DOHH2 (cell line): ENCODE measurements around the gene GCAT.

Source experiments
- H3F3A ChIP-seq: fragments of 200-600 bp; sonication (generic), shearing (Covaris generic); 2 replicates; pipeline ENCODE4 v1.6.0; 2016; ENCODE audit warnings: antibody characterized with exemption, mild to moderate bottlenecking; ENCODE audit not compliant: control insufficient read depth, insufficient read depth
- H3K27ac ChIP-seq: fragments of 200-600 bp; sonication (generic); 2 replicates; pipeline ENCODE4 v1.5.1; 2014; ENCODE audit warnings: low read depth, mild to moderate bottlenecking, low read length, moderate library complexity
- H3K27me3 ChIP-seq: fragments of 200-600 bp; sonication (generic); 2 replicates; pipeline ENCODE4 v1.6.1; 2014; ENCODE audit warnings: mild to moderate bottlenecking, low read length, mixed read lengths; ENCODE audit not compliant: control insufficient read depth
- H3K36me3 ChIP-seq: fragments of 200-600 bp; sonication (generic); 2 replicates; pipeline ENCODE4 v1.6.1; 2014; ENCODE audit warnings: mild to moderate bottlenecking, low read length, moderate library complexity, mixed read lengths; ENCODE audit not compliant: control insufficient read depth
- H3K4me1 ChIP-seq: fragments of 200-600 bp; sonication (generic); 2 replicates; pipeline ENCODE4 v1.6.1; 2014; ENCODE audit warnings: mild to moderate bottlenecking, low read length, mixed read lengths; ENCODE audit not compliant: control insufficient read depth
- H3K4me2 ChIP-seq: fragments of 200-600 bp; sonication (generic); 2 replicates; pipeline ENCODE4 v1.6.0; 2014; ENCODE audit warnings: mild to moderate bottlenecking, low read length, moderate library complexity
- H3K4me3 ChIP-seq: fragments of 200-600 bp; sonication (generic); 2 replicates; pipeline ENCODE4 v1.5.1; 2014; ENCODE audit warnings: mild to moderate bottlenecking, low read length, mixed read lengths
- H3K79me2 ChIP-seq: fragments of 200-600 bp; sonication (generic); 2 replicates; pipeline ENCODE4 v1.6.1; 2014; ENCODE audit warnings: mild to moderate bottlenecking, low read length, mixed read lengths; ENCODE audit not compliant: control insufficient read depth
- H3K9me2 ChIP-seq: fragments of 200-600 bp; sonication (generic); replicated peaks from 2 replicates; pipeline ENCODE4 v1.6.1; 2014; ENCODE audit warnings: mild to moderate bottlenecking, low read length, mixed read lengths; ENCODE audit not compliant: control insufficient read depth
- H3K9me3 ChIP-seq: fragments of 200-600 bp; sonication (generic); 2 replicates; pipeline ENCODE4 v1.6.1; 2014; ENCODE audit warnings: antibody characterized with exemption, low read length, mixed read lengths; ENCODE audit not compliant: control insufficient read depth, insufficient read depth
- H4K20me1 ChIP-seq: fragments of 200-600 bp; sonication (generic); 2 replicates; pipeline ENCODE4 v1.6.0; 2014; ENCODE audit warnings: low read depth, mild to moderate bottlenecking, antibody characterized with exemption, low read length, moderate library complexity; ENCODE audit not compliant: control insufficient read depth, insufficient read depth
- CTCF ChIP-seq: fragments of 200-600 bp; sonication (generic); IDR thresholded peaks from one replicate; pipeline ENCODE4 v1.5.1; 2014; ENCODE audit warnings: antibody characterized with exemption, mild to moderate bottlenecking, low read depth, low read length; ENCODE audit not compliant: poor library complexity, severe bottlenecking
- EZH2phosphoT487 ChIP-seq: fragments of 200-600 bp; sonication (generic); IDR thresholded peaks from 2 replicates; pipeline ENCODE4 v1.6.1; 2017; ENCODE audit warnings: borderline replicate concordance, mild to moderate bottlenecking, antibody characterized with exemption, low read length, moderate library complexity, mixed read lengths

GCAT gene

DNA sequence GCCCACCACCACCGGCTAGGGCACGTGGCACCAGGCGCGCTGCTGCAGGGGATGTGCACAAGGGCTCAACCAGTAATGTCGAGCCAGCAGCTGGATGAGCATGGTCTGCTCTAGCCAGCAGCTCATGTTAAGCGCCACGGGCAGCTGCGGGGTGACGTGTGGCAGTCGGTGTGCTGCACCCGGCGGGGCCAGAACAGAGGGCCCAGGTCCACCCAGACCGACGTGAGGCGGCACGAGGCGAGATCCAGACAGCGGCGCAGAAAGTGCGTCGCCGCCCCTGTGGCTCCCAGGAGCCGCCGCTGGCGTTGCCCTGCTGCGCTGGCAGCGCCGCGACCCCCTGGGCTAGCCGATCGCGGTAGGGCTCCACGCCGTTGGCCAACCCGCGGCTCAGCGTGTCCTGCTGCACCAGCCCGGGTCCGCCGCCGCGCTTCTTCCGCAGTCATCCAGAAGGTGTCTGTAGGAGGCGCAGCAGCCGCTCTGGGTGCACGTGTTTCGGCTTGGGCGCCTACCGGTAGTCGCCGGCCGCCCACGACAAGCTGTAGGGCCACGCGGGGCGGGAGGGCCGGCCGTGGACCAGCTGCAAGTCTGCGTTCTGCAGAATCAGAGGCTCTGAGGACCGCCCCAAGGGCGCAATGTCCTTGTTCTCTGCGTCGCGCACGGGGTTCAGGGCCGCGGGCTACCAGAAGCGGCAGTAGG lies 10.8 kb downstream of the GCAT start:
- Histone ChIP-seq H3K4me2 (peak overlapping the region; percentile 82), H3K27ac (no peak overlapping the region), H4K20me1 (no peaks in the 10 kb centered on the region), H3K79me2 (no peaks in the 10 kb centered on the region), H3F3A (no peaks in the 10 kb centered on the region), H3K4me3 (peak overlapping the region; percentile 60), H3K9me2 (no peaks in the 10 kb centered on the region), H3K4me1 (peaks cover 20% of the 10 kb centered on the region), H3K36me3 (no peaks in the 10 kb centered on the region), H3K9me3 (no peaks in the 10 kb centered on the region), H3K27me3 (peaks cover 28% of the 10 kb centered on the region)
- TF ChIP-seq EZH2phosphoT487 (no peak), CTCF (peak; percentile 50)

- Histone ChIP-seq H3K9me2 (no peaks in the 10 kb centered on the region), H3F3A (no peaks in the 10 kb centered on the region)
Measured at GRCh38 chr22:37819105-37819433, 11.3 kb downstream of the GCAT start.

GRCh38 chr22:37820350-37820749 lies 12.6 kb downstream of the GCAT start:
- Histone ChIP-seq H3K4me1 (peaks cover 20% of the 10 kb centered on the region), H3K36me3 (no peaks in the 10 kb centered on the region), H3K27ac (no peak overlapping the region)

More at GRCh38 chr22:37819105-37819433, 11.3 kb downstream of the GCAT start:
- H3K9me3 ChIP-seq: no peaks in the 10 kb centered on the region
- no peak overlapping the region for H3K27ac ChIP-seq
- no peaks in the 10 kb centered on the region for H4K20me1 ChIP-seq
- TF ChIP-seq CTCF (no peak), EZH2phosphoT487 (no peak)
- H3K4me2 ChIP-seq: peak overlapping the region; percentile 82
- H3K79me2 ChIP-seq: no peaks in the 10 kb centered on the region
- peaks cover 32% of the 10 kb centered on the region for H3K27me3 ChIP-seq
- H3K4me3 ChIP-seq: peak overlapping the region; percentile 60
- no peaks in the 10 kb centered on the region for H3K36me3 ChIP-seq
- peaks cover 20% of the 10 kb centered on the region for H3K4me1 ChIP-seq

More at GRCh38 chr22:37820350-37820749, 12.6 kb downstream of the GCAT start:
- Histone ChIP-seq H3K4me2 (no peak overlapping the region), H3K9me2 (no peaks in the 10 kb centered on the region), H3K9me3 (no peaks in the 10 kb centered on the region), H3K27me3 (peaks cover 32% of the 10 kb centered on the region), H4K20me1 (no peaks in the 10 kb centered on the region), H3F3A (no peaks in the 10 kb centered on the region), H3K4me3 (no peak overlapping the region), H3K79me2 (no peaks in the 10 kb centered on the region)
- TF ChIP-seq EZH2phosphoT487 (no peak), CTCF (no peak)
